ENCODE results near the gene OPRD1. TPM values are rescaled to one million over a fixed set of nuclear protein-coding genes. Genes with fewer than 3 reads are reported as not detected.
"Not testable (repeated sequence)": the region's sequence is repeated elsewhere in the genome, so short reads cannot be mapped to it uniquely, and the experiment has no call there.

OPRD1 gene
- total RNA-seq, 1 donor from 2014 or later: not detected

GRCh38 chr1:28822799-28823198 is 10.8 kb downstream of the OPRD1 start:
- DNase-seq (no peak), ATAC-seq (no peak)
- Histone ChIP-seq H3K9me3 (no peaks in the 10 kb centered on the region), H3K4me1 (no peaks in the 10 kb centered on the region), H3K36me3 (no peaks in the 10 kb centered on the region), H3K27me3 (no peaks in the 10 kb centered on the region), H3K4me3 (no peak overlapping the region), H3K27ac (no peak overlapping the region)
- intact Hi-C loops (cut with DNase I): no loop called here
- TF ChIP-seq, protein P1, sequence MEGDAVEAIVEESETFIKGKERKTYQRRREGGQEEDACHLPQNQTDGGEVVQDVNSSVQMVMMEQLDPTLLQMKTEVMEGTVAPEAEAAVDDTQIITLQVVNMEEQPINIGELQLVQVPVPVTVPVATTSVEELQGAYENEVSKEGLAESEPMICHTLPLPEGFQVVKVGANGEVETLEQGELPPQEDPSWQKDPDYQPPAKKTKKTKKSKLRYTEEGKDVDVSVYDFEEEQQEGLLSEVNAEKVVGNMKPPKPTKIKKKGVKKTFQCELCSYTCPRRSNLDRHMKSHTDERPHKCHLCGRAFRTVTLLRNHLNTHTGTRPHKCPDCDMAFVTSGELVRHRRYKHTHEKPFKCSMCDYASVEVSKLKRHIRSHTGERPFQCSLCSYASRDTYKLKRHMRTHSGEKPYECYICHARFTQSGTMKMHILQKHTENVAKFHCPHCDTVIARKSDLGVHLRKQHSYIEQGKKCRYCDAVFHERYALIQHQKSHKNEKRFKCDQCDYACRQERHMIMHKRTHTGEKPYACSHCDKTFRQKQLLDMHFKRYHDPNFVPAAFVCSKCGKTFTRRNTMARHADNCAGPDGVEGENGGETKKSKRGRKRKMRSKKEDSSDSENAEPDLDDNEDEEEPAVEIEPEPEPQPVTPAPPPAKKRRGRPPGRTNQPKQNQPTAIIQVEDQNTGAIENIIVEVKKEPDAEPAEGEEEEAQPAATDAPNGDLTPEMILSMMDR (IDR thresholded peaks at IDR 0.05): no peak

DNA sequence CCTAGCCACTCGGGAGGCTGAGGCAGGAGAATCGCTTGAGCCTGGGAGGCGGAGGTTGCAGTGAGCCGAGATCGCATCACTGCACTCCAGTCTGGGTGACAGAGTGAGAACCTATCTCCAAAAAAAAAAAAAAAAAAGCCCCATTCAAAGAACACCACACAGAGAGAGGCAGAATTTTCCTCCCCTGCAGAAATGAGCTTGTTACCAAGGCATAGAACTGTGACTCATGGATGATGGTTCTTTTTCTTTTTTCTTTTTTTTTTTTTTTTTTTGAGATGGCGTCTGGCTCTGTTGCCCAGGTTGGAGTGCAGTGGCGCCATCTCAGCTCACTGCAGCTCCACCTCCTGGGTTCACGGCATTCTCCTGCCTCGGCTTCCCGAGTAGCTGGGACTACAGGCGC is 12.1 kb downstream of the OPRD1 start:
- DNase-seq; H3K27me3 ChIP-seq; intact Hi-C loops (cut with DNase I); H3K4me3 ChIP-seq; H3K9me3 ChIP-seq; H3K27ac ChIP-seq; H3K4me1 ChIP-seq; ATAC-seq; H3K36me3 ChIP-seq: not testable (repeated sequence)

DNA sequence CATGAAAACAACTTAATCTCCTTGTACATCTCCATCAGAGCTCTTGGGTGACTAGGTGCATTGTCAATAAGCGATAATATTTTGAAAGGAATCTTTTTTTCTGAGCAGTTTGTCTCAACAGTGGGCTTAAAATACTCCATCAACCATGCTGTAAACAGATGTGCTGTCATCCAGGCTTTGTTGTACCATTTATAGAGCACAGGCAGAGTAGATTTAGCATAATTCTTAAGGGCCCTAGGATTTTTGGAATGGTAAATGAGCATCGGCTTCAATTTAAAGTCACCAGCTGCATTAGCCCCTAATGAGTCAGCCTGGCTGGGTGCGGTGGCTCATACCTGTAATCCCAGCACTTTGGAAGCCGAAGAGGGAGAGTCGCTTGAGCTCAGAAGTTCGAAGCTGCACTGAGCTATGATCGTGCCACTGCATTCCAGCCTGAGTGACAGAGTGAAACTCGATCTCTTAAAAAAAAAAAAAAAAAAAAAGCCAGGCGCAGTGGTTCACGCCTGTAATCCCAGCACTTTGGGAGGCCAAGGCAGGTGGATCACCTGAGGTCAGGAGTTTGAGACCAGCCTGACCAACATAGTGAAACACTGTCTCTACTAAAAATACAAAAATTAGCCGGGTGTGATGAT is 16.4 kb downstream of the OPRD1 start:
- H3K36me3 ChIP-seq; H3K4me1 ChIP-seq; H3K9me3 ChIP-seq; H3K27me3 ChIP-seq; H3K4me3 ChIP-seq; intact Hi-C loops (cut with DNase I); H3K27ac ChIP-seq; ATAC-seq; DNase-seq: not testable (repeated sequence)

DNA sequence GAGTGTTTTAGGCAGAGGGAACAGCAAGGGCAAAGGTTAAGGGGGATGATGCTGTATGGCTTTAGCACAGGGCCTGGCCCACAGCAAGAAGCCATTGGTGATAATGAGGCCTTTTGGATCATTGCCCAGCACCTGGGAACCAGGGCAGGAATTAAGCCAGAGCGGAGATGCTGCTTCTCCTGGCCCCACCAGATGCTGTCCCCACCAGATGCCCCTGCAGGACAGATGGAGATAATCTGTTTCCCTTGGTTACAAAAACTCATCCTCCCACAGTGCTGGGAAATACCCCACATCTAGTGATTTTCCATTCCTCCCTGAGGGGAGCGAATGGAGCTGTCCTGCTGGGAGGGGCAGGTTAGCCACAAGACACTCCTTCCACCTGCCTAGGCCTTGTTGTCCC is 18.8 kb downstream of the OPRD1 start:
- TF ChIP-seq, protein P1 (IDR thresholded peaks at IDR 0.05): no peak
- Histone ChIP-seq H3K4me1 (no peaks in the 10 kb centered on the region), H3K27me3 (no peaks in the 10 kb centered on the region), H3K27ac (no peak overlapping the region), H3K36me3 (no peaks in the 10 kb centered on the region), H3K9me3 (no peaks in the 10 kb centered on the region), H3K4me3 (no peak overlapping the region)
- intact Hi-C loops (cut with DNase I): no loop called here
- DNase-seq (no peak), ATAC-seq (no peak)

DNA sequence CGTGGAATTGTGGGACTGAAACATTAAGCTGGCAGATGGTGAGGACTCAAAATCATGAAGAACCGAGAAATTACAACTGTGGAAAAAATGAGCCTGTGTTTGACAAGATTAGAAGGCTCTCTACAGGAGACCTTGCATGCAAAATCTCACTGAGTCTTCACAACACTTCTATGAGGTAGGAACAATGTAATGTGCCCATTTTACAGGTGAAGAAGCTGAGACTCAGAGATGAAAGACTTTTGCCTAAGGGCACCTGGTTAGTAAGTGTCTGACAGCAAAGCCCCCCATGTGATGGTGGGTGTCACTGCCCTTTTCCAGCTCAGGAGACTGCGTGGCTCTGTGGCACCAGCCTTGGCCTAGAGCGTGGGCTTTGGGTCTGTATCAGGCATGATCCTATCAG is 21.0 kb downstream of the OPRD1 start:
- no peaks in the 10 kb centered on the region for H3K27me3 ChIP-seq
- no peak for ATAC-seq
- TF ChIP-seq, protein P1 (IDR thresholded peaks at IDR 0.05): no peak

DNA sequence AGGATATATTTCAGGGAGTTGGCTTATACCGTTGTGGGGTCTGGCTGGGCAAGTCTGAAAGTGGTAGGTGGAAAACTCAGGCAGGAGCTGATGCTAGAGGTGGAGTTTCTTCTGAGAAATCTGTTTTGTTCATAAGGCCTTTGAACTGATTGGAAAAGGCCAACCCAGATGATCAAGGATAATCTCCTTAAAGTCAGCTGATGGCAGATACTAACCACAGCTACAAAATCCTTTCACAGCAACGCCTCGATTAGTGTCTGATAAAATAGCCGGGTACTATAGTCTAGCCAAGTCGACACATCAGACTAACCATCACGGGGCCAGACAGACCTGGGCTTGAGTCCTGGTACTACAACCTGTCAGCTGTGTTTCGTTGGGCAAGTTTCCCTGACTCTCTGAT is 21.4 kb downstream of the OPRD1 start:
- intact Hi-C loops (cut with DNase I): no loop called here
- peaks cover 2% of the 10 kb centered on the region for H3K27me3 ChIP-seq
- H3K9me3 ChIP-seq: no peaks in the 10 kb centered on the region
- no peaks in the 10 kb centered on the region for H3K36me3 ChIP-seq
- DNase-seq (no peak), ATAC-seq (no peak)
- H3K4me3 ChIP-seq: no peak overlapping the region
- no peaks in the 10 kb centered on the region for H3K4me1 ChIP-seq
- TF ChIP-seq, protein P1 (IDR thresholded peaks at IDR 0.05): no peak
- no peak overlapping the region for H3K27ac ChIP-seq

More for the DNA sequence above, 21.0 kb downstream of the OPRD1 start:
- H3K27ac ChIP-seq: no peak overlapping the region
- no peaks in the 10 kb centered on the region for H3K4me1 ChIP-seq
- H3K9me3 ChIP-seq: no peaks in the 10 kb centered on the region
- H3K4me3 ChIP-seq: no peak overlapping the region
- intact Hi-C loops (cut with DNase I): no loop called here
- no peak for DNase-seq
- H3K36me3 ChIP-seq: no peaks in the 10 kb centered on the region

DNA sequence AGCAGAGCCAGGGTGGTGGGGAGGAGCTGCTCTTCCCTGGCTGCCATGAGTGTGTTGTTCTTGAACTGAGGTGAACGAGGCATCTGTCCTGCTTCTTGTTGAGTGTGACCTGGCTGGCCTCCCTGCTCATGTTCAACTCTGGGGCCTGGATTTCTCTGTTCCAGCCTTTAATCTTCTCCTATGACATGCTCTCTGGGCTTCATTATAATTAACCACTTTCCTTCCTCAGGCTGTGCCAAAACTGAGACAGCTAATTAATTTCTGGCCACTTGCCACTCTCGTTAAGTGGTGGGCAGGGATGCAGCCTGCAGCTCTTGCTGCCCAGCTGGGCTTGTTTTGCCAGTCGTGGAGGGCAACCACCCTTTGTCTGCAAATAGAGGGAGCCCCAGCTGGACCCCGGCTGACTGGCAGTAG is 23.3 kb downstream of the OPRD1 start:
- no peaks in the 10 kb centered on the region for H3K9me3 ChIP-seq
- no peak for ATAC-seq
- peaks cover 4% of the 10 kb centered on the region for H3K27me3 ChIP-seq
- H3K27ac ChIP-seq: no peak overlapping the region
- DNase-seq: no peak
- no peak overlapping the region for H3K4me3 ChIP-seq
- intact Hi-C loops (cut with DNase I): no loop called here
- H3K36me3 ChIP-seq: no peaks in the 10 kb centered on the region
- H3K4me1 ChIP-seq: no peaks in the 10 kb centered on the region
- TF ChIP-seq, protein P1 (IDR thresholded peaks at IDR 0.05): no peak
